Esophagus (tissue), 2 donors: Measurements from ENCODE around the gene SYNGR3. TPM values are rescaled to one million over a fixed set of nuclear protein-coding genes. Genes with fewer than 3 reads are reported as not detected.
A peak's percentile ranks its signal among the peaks of the same experiment; 100 is the strongest.
"Not testable (repeated sequence)": the region's sequence is repeated elsewhere in the genome, so short reads cannot be mapped to it uniquely, and the experiment has no call there.

ENCODE experiments used
- H3K27ac ChIP-seq, 2 donors: one replicate each; pipeline ENCODE4 v1.5.1; 2013; ENCODE audit warnings: low read depth in 2 of 2, mild to moderate bottlenecking in 2 of 2, inconsistent platforms in 1 of 2, low read length in 1 of 2, moderate library complexity in 1 of 2
- H3K27me3 ChIP-seq, 2 donors: one replicate each; pipeline ENCODE4 v1.6.1; 2013; ENCODE audit warnings: low read length in 2 of 2, control low read depth in 1 of 2, mild to moderate bottlenecking in 1 of 2; ENCODE audit not compliant: insufficient read depth in 2 of 2, control insufficient read depth in 1 of 2
- H3K36me3 ChIP-seq, 2 donors: one replicate each; pipeline ENCODE4 v1.6.1; 2013; ENCODE audit warnings: low read length in 1 of 2; ENCODE audit not compliant: control insufficient read depth in 2 of 2, insufficient read depth in 2 of 2
- H3K4me1 ChIP-seq, 2 donors: one replicate each; pipeline ENCODE4 v1.6.1; 2013; ENCODE audit warnings: low read length in 1 of 2; ENCODE audit not compliant: control insufficient read depth in 2 of 2, insufficient read depth in 2 of 2
- H3K4me3 ChIP-seq, 2 donors: one replicate each; pipeline ENCODE4 v1.5.1; 2013; ENCODE audit warnings: low read length in 2 of 2, mild to moderate bottlenecking in 2 of 2, low read depth in 1 of 2, moderate library complexity in 1 of 2
- H3K9me3 ChIP-seq, 2 donors: one replicate each; pipeline ENCODE4 v1.6.1; 2013; ENCODE audit warnings: mild to moderate bottlenecking in 2 of 2, low read depth in 1 of 2, low read length in 1 of 2, moderate library complexity in 1 of 2; ENCODE audit not compliant: control insufficient read depth in 2 of 2, insufficient read depth in 1 of 2
- whole genome bisulfite sequencing, 2 donors: extraction: QIAGEN DNeasy Blood & Tissue Kit; methylation state at CpG; one replicate each; pipeline ENCODE4 v1.1.7; 2013; 5-methylcytosine and 5-hydroxymethylcytosine counted together
- polyA plus RNA-seq, 2 donors: library from polyadenylated mRNA; stranded (reverse); fragments of 200-250 nt; gene quantifications; one replicate each; pipeline ENCODE4 v1.2.3, GENCODE V29; 2013
- donor health status: healthy with polysubstance abuse.
- donor health status: Bipolar disorder and iron deficiency.

The SYNGR3 gene
- polyA plus RNA-seq, 2 donors = 0.06 to 0.36 TPM

GRCh38 chr16:2033057-2033908 is 43.5 kb downstream of the SYNGR3 start:
- peak overlapping the region; percentile 8 to 38 for H3K4me3 ChIP-seq
- peak overlapping the region; percentile 82 to 86 for H3K27ac ChIP-seq
- 27 to 39% methylated on average over 28 to 37 of the region's 37 CpGs for WGBS, 2 donors
- H3K36me3 ChIP-seq = peaks cover 0 to 7% of the 10 kb centered on the region in 2 donors
- H3K27me3 ChIP-seq = no peaks in the 10 kb centered on the region
- peaks cover 3 to 17% of the 10 kb centered on the region in 2 donors for H3K4me1 ChIP-seq
- H3K9me3 ChIP-seq = no peaks in the 10 kb centered on the region

- H3K27me3 ChIP-seq, H3K36me3 ChIP-seq, H3K9me3 ChIP-seq: not testable (repeated sequence)
- Histone ChIP-seq H3K4me1 (peaks cover 3 to 17% of the 10 kb centered on the region in 2 donors), H3K27ac (peak overlapping the region; percentile 82 to 86), H3K4me3 (peak overlapping the region in 1 of 2 donors; percentile 38)
- 56 to 68% methylated on average over 12 to 16 of the region's 32 CpGs for WGBS, 2 donors
These were observed 44.3 kb downstream of the SYNGR3 start for GRCh38 chr16:2033909-2034695.

GRCh38 chr16:2034696-2035430 is 45.1 kb downstream of the SYNGR3 start:
- H3K9me3 ChIP-seq = no peaks in the 10 kb centered on the region
- H3K36me3 ChIP-seq = peaks cover 0 to 7% of the 10 kb centered on the region in 2 donors
- no peak overlapping the region for H3K4me3 ChIP-seq
- H3K27ac ChIP-seq = peak overlapping the region; percentile 78 to 79
- WGBS, 2 donors = 77 to 85% methylated on average over 15 to 17 of the region's 17 CpGs
- H3K27me3 ChIP-seq = no peaks in the 10 kb centered on the region
- H3K4me1 ChIP-seq = peaks cover 5 to 17% of the 10 kb centered on the region in 2 donors

GRCh38 chr16:2035431-2036199 is 45.8 kb downstream of the SYNGR3 start:
- H3K9me3 ChIP-seq = no peaks in the 10 kb centered on the region
- peaks cover 0 to 7% of the 10 kb centered on the region in 2 donors for H3K36me3 ChIP-seq
- peak overlapping the region in 1 of 2 donors; percentile 0 for H3K4me3 ChIP-seq
- 44% methylated on average over 32 to 34 of the region's 34 CpGs for WGBS, 2 donors
- peaks cover 7 to 23% of the 10 kb centered on the region in 2 donors for H3K4me1 ChIP-seq
- H3K27ac ChIP-seq = peak overlapping the region; percentile 78 to 79
- H3K27me3 ChIP-seq = no peaks in the 10 kb centered on the region

GRCh38 chr16:2036200-2036966 is 46.6 kb downstream of the SYNGR3 start:
- Histone ChIP-seq H3K9me3 (no peaks in the 10 kb centered on the region), H3K4me1 (peaks cover 7 to 27% of the 10 kb centered on the region in 2 donors), H3K4me3 (no peak overlapping the region), H3K27me3 (no peaks in the 10 kb centered on the region), H3K27ac (peak overlapping the region; percentile 78 to 79), H3K36me3 (peaks cover 0 to 7% of the 10 kb centered on the region in 2 donors)
- 82 to 84% methylated on average over 47 of the region's 47 CpGs for WGBS, 2 donors

GRCh38 chr16:2037115-2037514 is 47.3 kb downstream of the SYNGR3 start:
- Histone ChIP-seq H3K36me3 (peaks cover 0 to 7% of the 10 kb centered on the region in 2 donors), H3K27ac (peak overlapping the region in 1 of 2 donors; percentile 78), H3K4me1 (peaks cover 7 to 30% of the 10 kb centered on the region in 2 donors), H3K27me3 (no peaks in the 10 kb centered on the region), H3K4me3 (no peak overlapping the region), H3K9me3 (no peaks in the 10 kb centered on the region)
- 88 to 90% methylated on average over 15 of the region's 15 CpGs for WGBS, 2 donors

GRCh38 chr16:2037647-2038381 is 48.0 kb downstream of the SYNGR3 start:
- no peaks in the 10 kb centered on the region for H3K27me3 ChIP-seq
- peaks cover 7 to 33% of the 10 kb centered on the region in 2 donors for H3K4me1 ChIP-seq
- no peaks in the 10 kb centered on the region for H3K9me3 ChIP-seq
- H3K36me3 ChIP-seq = peaks cover 0 to 7% of the 10 kb centered on the region in 2 donors
- WGBS, 2 donors = 80 to 82% methylated on average over 29 of the region's 29 CpGs
- H3K27ac ChIP-seq = peak overlapping the region; percentile 5 to 27
- no peak overlapping the region for H3K4me3 ChIP-seq
